Limb (tissue), 2 donors: ENCODE results near the gene PCED1B.

ENCODE experiments used
- DNase-seq, 2 donors: peaks; one replicate each; pipeline ENCODE4 v3.0.0-alpha.2; 2016; ENCODE audit errors: extremely low spot score in 2 of 2

The PCED1B gene

GRCh38 chr12:47067771-47068431, 11.5 kb upstream of the PCED1B start:
- no peak for DNase-seq

DNA sequence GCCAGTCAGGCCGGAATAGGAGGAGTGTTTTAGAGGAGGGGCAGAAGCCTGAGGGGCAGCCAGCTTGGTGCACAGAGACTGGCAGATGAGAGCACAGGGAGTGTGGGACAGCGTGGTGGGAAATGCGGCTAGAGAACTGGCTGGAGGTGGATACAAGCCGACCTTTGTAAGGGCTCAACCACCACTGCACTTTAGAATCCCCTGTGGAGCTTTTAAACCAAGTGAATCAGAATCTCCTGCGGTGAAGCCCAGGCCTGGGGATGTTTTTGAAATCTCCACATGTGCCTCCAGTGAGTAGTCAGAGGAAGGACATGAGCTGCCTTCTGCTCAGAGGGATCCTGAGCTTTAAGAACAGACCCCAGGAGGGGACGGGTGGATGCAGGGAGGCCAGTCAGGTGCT, 10.9 kb upstream of the PCED1B start:
- DNase-seq: no peak

DNA sequence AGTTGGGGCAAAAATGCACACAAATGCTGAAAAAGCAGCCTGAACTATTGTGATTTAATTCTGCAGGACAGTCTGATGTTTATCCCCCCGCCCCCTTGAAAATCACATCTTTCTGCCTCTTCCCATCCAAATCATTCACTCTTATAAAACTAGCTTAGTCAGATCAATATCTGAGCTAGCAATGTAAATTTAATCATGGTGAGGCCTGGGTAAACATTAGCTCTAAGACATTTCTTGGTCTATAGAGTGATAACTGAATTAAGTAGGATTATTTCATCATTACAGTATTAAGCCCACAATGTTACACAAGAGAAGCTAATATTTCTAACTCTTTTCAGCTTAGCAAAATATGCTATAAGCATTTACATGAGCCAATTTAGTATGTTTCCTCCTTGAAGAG, 9.1 kb upstream of the PCED1B start:
- no peak for DNase-seq

DNA sequence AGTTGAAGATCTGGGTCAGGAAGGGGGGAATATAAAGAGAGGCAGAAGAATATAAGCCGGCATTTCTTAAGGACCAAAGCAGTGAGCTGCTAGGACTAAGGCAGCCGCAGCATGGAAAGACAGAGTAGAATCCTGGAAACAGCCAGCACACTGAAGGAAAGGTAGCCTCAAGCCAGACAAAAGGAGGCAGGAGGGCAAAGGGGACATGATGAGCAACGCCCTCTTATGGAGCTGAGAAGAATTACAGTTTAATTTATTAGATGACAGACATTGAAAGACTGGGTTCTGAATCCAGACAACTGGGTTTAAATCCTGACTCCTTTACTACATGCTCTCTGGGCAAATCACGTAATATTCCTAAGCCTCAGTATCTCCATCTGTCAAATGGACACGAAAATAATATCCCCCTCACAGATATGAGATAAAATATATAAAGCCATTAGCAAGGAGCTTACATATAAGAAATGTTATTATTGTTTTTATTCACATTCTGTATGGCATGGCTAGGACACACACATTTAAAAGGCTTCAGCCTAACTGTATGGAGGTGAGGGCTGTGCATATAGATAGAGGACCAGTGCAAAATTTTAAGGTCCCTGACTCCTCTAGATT, 8.1 kb upstream of the PCED1B start:
- DNase-seq: no peak

DNA sequence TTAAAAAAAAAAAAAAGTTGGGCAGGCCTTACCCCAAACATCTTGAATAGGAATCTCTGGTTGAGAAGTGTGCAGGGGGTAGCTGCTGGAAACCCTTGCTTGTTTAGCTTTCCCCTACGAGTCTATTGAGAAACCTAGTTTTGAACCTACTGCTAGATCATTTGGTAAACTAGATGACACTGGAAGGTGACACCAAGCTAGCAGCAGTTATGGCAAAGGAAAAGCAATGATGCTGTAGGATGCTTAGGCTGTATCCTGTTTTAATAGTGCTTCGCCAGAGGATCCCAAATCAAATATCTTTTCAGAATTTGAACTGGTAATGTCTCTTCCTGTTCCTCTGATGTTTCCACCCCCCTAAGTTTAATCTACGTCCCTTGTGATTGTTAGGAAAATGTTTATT, 5.5 kb upstream of the PCED1B start:
- DNase-seq: no peak

DNA sequence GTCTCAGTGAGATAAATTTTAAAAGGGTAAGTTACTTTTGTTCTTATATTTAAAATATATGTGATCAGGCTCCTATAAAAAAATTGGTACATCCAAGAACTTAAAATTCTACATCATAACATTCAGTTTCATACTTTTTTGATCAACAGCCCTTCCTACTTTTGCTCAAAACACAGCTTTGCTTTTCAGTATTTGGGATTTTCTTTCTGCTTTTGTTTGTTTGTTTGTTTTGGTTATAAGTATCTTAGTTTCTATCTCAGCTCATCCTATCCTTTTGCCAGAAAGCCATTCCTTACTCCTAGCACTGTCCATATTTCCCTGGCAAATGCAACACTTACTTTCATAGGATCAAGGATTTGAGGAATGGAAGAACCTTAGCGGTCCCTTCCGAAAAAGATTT, 4.7 kb upstream of the PCED1B start:
- DNase-seq: no peak

- no peak for DNase-seq
Measured at GRCh38 chr12:47075192-47076084, 4.0 kb upstream of the PCED1B start.

DNA sequence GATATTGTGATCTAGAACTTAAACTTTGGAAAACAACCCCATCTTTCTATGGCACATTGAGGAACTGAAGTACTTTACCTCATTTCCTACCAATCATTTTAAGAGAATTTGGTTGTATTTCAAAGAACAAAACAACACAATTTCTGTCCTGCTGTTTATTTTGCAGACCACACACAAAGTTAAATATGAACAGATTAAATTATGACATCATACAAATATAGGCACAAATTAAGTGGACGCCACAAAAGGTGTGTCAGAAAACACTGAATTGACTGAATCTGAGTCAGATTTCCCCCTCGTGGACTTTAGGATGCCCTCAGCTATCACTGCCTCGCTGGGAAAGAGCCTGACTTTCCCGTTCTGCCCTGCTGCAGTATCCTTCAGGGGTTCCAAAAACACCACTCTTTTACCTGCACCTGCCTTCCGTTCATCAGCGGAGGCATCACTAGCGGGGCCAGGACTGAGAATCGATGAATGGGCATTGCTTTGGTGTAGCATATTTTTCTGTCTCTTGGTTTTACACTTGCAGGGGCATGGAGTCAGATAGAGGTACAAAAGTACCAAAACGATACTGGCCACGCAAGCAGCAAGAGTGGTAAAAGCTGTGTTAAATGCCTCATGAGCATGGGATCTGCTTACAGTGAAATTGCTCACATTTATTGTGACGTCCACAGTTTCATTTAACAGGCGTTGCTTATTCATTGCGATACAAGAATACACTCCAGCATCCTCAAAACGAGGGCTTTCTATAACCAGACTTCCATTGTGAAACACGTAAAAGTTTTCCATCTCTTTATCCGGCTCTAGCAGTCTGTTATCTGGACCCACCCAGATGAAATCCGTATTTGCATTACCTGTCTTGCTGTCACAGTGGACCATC, 2.0 kb upstream of the PCED1B start:
- DNase-seq: no peak

GRCh38 chr12:47078086-47078395, 1.4 kb upstream of the PCED1B start:
- DNase-seq: no peak

DNA sequence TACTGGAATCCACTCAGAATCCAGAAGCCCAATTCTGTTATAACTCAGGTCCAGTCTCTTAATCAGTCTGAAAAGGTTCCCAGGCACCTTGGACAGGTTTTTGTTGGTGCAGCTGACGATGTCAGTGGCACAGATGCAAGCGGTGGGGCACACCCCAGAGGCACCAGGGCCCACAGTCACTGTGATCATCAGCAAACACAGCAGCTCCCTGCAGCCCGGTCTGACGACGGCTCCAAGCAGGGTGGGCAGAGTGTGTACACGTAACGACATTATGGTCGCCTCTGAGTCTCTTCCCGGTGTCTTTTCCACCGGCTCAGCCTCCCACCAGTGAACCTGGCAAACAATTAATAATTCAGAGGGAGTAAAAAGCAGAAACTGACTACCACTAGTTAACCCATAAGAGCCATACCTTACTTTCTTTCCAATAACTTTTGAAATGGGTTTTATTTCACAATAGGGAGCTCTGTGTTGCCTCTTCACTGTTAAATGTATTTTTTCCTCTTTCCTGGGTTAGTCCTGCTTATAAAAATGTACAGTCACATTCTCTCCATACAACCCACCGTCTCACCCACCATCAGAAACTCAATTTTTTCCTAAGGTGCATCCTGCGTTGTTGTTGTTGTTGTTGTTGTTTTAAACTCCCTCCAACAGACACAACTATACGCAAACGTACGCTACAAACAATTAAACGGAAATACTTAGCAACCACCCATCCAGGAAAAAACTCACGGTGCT, 521 bp upstream of the PCED1B start:
- no peak for DNase-seq

DNA sequence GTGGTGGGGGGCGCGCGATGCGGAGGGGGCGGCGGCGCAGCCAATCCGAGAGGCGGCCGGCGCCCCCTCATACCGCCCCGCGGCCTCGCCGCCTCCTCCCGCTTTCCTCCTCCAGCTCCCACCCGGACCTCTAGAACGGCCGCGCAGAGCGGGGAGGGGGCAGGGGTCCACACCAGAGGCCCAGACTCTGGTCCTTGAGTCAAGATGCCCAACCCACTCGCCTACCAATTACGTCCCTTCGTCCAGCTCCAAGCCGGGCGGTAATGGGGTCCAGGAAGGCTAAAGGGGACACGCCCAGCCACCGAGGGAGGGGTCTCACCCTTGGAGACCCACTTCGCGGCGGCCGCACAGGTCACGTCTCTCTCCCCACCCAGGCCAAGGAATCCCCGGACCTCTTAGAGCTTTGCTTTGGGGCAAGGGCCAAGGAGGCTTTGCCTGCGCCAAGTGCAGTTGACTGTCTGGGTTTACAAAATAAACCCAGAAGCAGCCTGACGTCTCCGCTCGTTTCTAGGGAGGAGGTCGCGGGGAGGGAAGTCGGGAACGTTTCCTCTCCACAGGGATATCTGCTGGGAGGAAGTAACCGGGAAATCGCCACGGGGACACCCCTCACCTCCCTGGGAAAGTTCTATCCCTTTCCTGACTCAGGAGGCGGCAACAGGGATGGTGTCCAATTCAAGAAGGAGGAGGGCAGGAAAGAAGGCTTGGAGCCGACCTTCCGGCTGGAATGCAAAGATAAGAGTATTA, 732 bp downstream of the PCED1B start:
- DNase-seq: peak; percentile 32 to 75

DNA sequence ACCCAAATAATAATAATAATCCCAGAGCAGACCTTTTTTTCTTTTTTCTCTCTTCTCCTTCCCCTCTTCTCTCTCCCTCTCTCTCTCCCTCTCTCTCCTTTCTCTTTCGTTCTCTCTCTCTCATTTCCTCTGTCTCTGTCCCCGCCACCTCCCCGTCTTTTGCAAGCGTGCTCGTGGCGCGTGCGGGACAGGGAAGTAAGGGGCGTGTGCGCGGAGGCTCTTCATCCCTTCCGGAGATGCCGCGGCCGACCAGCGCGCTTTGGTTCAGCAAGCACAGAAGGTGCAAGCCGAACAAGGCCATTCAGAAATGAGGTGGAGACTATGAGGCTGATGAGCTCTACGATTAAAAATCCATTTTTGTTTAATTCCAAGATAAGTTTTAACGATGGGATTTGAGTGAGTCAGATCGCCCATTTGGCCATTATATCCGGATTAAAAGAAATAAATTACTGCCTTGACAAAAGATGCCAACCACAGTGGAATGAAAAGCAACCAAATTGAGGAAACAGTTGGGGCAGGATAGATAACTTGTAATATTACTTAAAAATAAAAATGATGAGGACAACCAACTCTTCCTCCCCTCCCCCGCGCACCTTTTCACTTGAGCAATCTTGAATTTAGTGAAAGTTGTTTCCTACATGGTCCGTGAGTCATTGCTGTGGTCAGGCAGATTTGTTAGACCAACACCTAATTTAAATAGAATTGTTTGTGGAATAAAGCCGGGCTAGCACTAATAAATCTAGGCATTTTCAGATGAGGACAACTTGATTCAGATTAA, 1.5 kb downstream of the PCED1B start:
- no peak for DNase-seq

DNA sequence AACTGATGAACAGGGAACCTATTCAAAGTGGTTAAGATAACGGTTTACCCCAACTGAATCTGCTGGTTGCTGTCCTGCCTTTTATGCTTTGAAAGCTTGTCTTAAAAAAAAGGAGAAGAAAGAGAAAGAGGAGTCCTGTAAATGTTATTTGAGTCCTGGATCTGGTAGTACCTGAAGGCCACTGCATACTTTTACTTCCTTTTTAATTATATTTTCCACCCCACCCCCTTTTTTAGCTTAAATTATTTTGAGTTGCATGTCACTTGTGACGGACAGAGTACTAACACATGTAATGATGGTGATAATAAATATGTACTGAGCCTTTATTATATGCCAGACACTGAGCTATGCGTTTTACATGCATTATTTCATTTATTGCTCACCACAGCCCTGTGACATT, 2.9 kb downstream of the PCED1B start:
- no peak for DNase-seq

- no peak for DNase-seq
Measured at GRCh38 chr12:47082796-47083621, 3.6 kb downstream of the PCED1B start.

- DNase-seq: no peak
Measured at GRCh38 chr12:47084172-47084571, 4.8 kb downstream of the PCED1B start.

DNA sequence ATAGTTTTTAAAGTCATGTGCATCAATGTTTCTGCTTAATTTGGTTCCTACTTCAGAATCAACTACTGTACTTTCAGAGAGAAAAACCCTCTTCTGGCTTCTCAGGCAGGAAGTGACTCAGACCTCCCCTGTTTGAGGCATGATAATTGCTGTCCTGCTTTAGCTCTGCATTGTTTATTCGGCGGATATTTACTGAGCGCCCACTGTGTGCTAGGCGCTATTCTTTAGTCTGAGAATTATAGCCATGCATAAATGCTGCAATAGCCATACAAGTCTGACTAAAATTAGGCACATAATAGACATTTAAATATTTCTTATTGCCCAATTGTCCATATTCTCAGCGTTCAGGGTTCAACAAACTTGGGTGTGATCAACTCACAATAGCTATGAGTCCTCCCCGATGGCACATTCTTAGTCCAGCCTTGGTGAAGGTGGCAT, 6.4 kb downstream of the PCED1B start:
- no peak for DNase-seq

DNA sequence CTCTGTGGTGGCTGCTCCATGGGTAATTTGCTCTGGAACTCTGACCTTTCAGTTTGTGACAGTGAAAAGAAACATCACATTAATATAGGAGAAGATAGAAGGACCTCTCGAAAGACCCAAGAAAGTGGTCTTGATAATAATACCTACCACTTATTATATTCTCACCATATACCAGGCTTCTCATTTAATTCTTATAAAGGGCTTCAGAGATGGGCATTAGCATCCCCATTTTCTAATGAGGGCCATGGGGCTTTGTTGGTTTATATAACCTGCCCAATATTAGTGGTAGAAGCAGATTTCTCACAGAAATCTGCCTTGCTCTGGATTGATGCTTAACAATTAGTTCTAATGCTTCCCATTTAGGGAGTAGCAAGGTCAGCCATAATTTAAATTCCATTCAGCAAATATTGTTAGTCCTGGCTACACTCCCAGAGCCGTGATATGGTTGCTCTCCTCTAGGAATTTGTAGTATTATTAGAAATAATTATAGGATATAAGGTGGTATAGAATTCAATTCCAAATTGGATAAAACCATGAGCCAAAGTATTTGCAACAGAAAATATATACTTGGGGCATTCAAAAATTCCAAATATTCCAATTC, 7.8 kb downstream of the PCED1B start:
- no peak for DNase-seq
